ENCODE results near the gene VPS13D.

The VPS13D gene

DNA sequence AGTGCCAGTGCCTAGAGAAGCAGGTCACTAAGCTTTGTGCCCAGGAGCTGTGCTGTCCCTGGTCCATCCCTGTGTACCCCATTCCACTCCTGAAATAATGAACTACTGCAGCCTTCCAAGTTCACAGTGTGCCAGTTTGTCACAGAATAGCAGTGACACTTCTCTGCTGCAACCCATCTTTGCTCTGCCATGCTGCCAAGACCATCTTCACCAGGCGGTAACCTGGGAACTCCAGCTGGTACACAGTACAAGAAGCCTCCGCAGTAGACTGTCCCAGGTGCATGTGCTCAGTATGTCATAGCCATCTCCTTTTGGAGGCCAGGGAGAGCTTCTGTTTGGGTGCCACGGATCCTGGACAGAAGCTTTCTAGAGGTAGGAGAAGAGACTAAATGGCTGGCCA lies 250.2 kb downstream of the VPS13D start:
- no peaks in the 10 kb centered on the region for H3K9me3 ChIP-seq (ENCODE audit: low read length)
- TF ChIP-seq, protein P1, sequence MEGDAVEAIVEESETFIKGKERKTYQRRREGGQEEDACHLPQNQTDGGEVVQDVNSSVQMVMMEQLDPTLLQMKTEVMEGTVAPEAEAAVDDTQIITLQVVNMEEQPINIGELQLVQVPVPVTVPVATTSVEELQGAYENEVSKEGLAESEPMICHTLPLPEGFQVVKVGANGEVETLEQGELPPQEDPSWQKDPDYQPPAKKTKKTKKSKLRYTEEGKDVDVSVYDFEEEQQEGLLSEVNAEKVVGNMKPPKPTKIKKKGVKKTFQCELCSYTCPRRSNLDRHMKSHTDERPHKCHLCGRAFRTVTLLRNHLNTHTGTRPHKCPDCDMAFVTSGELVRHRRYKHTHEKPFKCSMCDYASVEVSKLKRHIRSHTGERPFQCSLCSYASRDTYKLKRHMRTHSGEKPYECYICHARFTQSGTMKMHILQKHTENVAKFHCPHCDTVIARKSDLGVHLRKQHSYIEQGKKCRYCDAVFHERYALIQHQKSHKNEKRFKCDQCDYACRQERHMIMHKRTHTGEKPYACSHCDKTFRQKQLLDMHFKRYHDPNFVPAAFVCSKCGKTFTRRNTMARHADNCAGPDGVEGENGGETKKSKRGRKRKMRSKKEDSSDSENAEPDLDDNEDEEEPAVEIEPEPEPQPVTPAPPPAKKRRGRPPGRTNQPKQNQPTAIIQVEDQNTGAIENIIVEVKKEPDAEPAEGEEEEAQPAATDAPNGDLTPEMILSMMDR (IDR thresholded peaks at IDR 0.05; ENCODE audit: low read length) = no peak
- no peak for TF ChIP-seq EZH2 (IDR thresholded peaks at IDR 0.05; ENCODE audit: borderline replicate concordance, low read length)
- H3K36me3 ChIP-seq (ENCODE audit: insufficient read depth, low read length) = no peaks in the 10 kb centered on the region
- H3K27me3 ChIP-seq (ENCODE audit: insufficient read depth, low read length) = no peaks in the 10 kb centered on the region
- no peak overlapping the region for H3K4me3 ChIP-seq (ENCODE audit: low read depth, low read length, poor library complexity, severe bottlenecking)
- H3F3A ChIP-seq (ENCODE audit: insufficient read depth, low read length) = no peaks in the 10 kb centered on the region
- H3K27ac ChIP-seq (ENCODE audit: low read depth, low read length, poor library complexity, severe bottlenecking) = no peak overlapping the region
- H2AFZ ChIP-seq (ENCODE audit: low read length) = no peak overlapping the region
- no peaks in the 10 kb centered on the region for H3K79me2 ChIP-seq (ENCODE audit: insufficient read depth, low read length)
- H3K9ac ChIP-seq (ENCODE audit: low read length) = no peak overlapping the region
- H4K20me1 ChIP-seq (ENCODE audit: insufficient read depth, low read length) = no peaks in the 10 kb centered on the region
- H3K4me1 ChIP-seq (ENCODE audit: insufficient read depth, low read length, severe bottlenecking) = peaks cover 11% of the 10 kb centered on the region
- H3K9me2 ChIP-seq (ENCODE audit: low read depth, low read length) = no peaks in the 10 kb centered on the region
- H3K4me2 ChIP-seq (ENCODE audit: low read length) = no peak overlapping the region

DNA sequence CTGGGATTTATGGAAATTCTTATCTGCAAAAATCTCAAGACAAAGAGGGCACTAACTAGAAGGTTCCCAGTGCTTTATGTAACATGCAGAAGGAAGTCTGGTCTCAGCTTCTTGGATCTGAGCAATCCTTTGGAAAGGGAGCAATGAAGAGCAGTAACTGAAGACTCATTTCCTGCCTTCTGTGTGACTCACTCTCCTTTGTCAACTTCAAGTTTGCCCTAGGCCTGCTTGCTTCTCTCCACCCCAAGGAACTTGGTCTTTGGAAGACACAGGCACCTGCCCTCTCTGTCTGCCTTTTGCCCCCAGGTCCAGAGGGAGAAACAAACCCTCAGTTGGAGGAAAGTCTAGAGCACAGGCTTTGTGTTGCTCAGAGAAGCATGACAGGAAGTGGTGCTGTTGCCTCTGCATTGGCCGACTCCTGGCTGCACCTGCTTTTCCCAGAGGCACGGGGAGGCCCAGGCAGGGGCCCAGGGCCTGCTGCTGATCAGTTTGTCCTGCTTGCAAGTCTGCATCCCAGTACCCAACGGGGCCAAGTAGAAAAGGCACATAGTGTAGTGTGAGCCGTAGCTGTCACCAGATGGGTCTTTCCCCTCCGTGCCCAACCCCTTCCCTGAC lies 251.0 kb downstream of the VPS13D start:
- no peaks in the 10 kb centered on the region for H3K9me3 ChIP-seq (ENCODE audit: low read length)
- no peak overlapping the region for H3K27ac ChIP-seq (ENCODE audit: low read depth, low read length, poor library complexity, severe bottlenecking)
- TF ChIP-seq EZH2 (IDR thresholded peaks at IDR 0.05; ENCODE audit: borderline replicate concordance, low read length) = no peak
- TF ChIP-seq, protein P1 (IDR thresholded peaks at IDR 0.05; ENCODE audit: low read length) = no peak
- no peaks in the 10 kb centered on the region for H4K20me1 ChIP-seq (ENCODE audit: insufficient read depth, low read length)
- H3K36me3 ChIP-seq (ENCODE audit: insufficient read depth, low read length) = no peaks in the 10 kb centered on the region
- H3K9ac ChIP-seq (ENCODE audit: low read length) = no peak overlapping the region
- H3K9me2 ChIP-seq (ENCODE audit: low read depth, low read length) = no peaks in the 10 kb centered on the region
- H3K4me1 ChIP-seq (ENCODE audit: insufficient read depth, low read length, severe bottlenecking) = peaks cover 11% of the 10 kb centered on the region
- H2AFZ ChIP-seq (ENCODE audit: low read length) = no peak overlapping the region
- H3K79me2 ChIP-seq (ENCODE audit: insufficient read depth, low read length) = no peaks in the 10 kb centered on the region
- no peak overlapping the region for H3K4me2 ChIP-seq (ENCODE audit: low read length)
- H3K4me3 ChIP-seq (ENCODE audit: low read depth, low read length, poor library complexity, severe bottlenecking) = no peak overlapping the region
- H3F3A ChIP-seq (ENCODE audit: insufficient read depth, low read length) = no peaks in the 10 kb centered on the region
- no peaks in the 10 kb centered on the region for H3K27me3 ChIP-seq (ENCODE audit: insufficient read depth, low read length)

DNA sequence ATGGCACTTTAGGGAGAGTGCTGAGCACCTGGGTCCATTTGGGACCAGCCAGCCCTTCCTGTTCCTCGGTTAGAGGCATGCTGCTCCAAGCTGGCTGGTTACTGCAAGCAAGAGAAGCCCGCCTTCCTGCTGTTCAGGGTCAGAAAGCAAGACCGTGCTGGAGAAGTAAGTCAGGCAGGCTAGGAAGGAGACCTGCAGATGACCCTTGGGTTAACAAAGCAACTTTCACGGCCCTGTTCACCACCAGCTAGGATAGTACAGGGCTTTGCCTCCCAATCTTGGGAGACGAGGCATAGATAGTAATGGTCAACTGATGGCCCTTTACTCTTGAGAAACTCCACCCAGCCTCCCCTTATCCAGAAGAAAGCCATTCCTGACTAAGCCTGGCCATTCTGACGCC lies 252.1 kb downstream of the VPS13D start:
- no peak overlapping the region for H2AFZ ChIP-seq (ENCODE audit: low read length)
- H3K79me2 ChIP-seq (ENCODE audit: insufficient read depth, low read length) = no peaks in the 10 kb centered on the region
- H3K4me2 ChIP-seq (ENCODE audit: low read length) = no peak overlapping the region
- H3K27me3 ChIP-seq (ENCODE audit: insufficient read depth, low read length) = no peaks in the 10 kb centered on the region
- no peaks in the 10 kb centered on the region for H3K36me3 ChIP-seq (ENCODE audit: insufficient read depth, low read length)
- no peak overlapping the region for H3K4me3 ChIP-seq (ENCODE audit: low read depth, low read length, poor library complexity, severe bottlenecking)
- no peaks in the 10 kb centered on the region for H3K9me3 ChIP-seq (ENCODE audit: low read length)
- no peak overlapping the region for H3K9ac ChIP-seq (ENCODE audit: low read length)
- no peak overlapping the region for H3K27ac ChIP-seq (ENCODE audit: low read depth, low read length, poor library complexity, severe bottlenecking)
- no peaks in the 10 kb centered on the region for H4K20me1 ChIP-seq (ENCODE audit: insufficient read depth, low read length)
- H3K9me2 ChIP-seq (ENCODE audit: low read depth, low read length) = no peaks in the 10 kb centered on the region
- no peak for TF ChIP-seq EZH2 (IDR thresholded peaks at IDR 0.05; ENCODE audit: borderline replicate concordance, low read length)
- TF ChIP-seq, protein P1 (IDR thresholded peaks at IDR 0.05; ENCODE audit: low read length) = no peak
- H3K4me1 ChIP-seq (ENCODE audit: insufficient read depth, low read length, severe bottlenecking) = peaks cover 7% of the 10 kb centered on the region
- no peaks in the 10 kb centered on the region for H3F3A ChIP-seq (ENCODE audit: insufficient read depth, low read length)
